ENCODE data around the gene TRERF1.

Gene TRERF1

DNA sequence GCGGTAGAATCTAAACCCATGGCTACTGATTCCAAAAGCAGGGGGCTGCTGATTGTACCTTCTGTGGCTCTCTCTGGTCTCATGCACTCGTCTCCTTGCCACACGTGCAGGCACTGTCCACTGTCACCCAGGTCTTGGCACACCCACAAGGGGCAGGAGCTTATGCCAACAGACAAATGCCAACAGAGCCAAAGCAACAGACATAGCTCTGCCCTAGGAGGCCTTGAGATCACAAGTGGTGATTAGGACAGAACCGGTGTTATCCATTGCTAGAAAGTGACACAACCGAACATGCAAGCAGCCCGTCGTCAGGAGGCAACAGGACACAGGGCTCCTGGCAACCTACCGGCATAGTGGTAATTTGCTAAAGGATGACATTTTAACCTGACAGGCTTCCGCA, 197.2 kb downstream of the TRERF1 start:
- DNase-seq (ENCODE audit: low read depth, low spot score) = no peak

DNA sequence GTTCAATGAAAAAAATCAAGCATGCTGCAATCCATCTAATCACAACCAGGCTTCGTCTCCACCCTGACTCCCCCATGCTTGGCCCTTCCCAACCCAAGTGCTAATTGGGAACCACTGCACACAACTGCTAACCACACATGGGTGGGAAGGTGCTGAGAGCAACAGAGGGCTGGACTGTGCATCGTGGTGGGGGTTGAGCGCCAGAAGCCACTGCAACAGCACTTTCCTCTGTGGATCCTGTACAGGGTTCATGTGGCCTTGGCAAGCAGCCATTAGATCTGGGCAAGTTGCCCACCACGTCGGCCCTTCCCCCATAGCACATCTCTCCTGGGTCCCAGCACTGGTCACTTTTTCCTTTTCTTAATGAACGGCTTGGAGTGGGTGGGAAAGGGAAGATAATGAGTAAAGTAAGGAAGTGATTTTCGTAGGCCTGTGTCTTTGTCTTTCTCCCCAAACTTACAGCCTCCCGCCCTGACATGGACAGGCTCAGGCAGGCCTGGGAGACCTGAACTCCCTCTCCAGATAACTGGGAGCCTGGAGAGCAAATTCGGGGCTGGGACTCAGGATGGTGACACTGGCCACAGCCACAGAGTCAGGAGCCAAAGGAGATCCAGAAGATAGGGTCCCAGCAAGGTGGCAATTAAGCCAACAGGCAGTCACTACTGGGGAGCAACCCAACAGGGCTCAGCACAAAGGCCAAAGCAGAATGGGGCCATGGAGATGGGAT, 199.7 kb downstream of the TRERF1 start:
- no peak for DNase-seq (ENCODE audit: low read depth, low spot score)

DNA sequence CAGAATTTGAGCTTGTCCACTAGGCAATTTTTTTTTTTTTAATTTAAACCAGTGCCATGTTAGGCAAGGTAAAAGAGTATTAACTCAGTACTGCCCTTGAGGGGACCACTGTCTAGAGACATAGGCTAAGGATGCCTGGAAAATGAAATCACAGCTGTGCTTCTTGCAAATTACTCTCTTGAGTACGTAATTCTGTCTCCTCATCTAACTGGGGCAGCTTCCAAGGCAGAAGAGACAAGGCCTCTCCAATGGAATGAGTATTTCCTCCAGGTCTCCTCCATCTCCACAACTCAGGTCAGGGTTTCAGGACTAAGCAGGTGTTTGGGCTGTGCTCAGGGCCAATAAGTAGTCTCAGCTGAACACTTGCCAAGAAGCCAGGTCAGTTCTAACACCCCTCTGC, 200.2 kb downstream of the TRERF1 start:
- no peak for DNase-seq (ENCODE audit: low read depth, low spot score)

DNA sequence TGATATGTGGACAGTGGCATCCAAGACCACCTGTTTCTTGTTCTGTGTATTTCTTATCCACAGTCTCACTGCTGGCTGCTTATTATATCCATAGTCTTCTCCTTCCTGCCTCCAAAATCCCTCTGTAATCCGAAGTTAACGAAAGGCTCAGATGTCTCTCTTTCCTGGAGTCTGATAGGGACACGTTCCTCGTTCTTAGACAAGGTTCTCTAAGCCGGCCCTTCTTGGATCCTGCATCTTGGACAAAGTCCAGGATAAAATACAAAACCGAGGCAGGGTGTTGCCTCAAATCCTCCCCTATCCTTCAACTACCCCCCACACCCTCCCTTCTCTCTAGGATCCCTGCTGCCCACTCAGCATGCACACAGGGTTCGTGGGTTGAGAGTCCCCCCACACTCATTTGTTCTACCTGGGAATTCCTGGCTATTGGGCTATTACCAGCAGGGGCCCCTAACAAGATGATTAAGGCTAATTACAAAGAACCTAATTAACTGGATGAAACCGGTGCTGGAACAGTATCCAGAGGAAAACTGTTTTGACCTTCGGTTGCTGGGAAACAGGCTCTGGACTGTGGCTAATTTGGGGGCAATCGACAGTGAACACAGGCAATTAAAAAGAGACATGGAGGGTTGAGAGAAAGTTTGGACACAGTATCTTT, 201.3 kb downstream of the TRERF1 start:
- DNase-seq (ENCODE audit: low read depth, low spot score) = no peak

DNA sequence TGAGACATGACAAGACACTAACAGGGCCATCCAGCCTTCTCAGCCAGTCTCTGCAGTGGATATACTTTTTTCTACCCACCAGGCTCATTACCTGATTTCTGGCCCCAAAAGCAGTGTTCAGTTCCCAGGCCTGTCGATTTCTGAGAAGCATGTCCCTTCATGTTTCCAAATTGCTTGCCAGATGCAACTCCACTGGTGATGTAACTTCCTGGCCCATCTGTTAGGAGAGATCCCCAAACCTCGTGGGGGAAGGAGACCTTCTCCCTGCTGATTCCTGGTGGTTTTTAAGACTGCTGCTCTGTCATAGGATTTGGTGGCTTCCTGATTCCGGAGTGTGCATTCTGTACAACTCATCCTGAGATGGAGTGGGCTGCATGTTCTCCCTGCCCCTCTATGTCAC, 202.4 kb downstream of the TRERF1 start:
- no peak for DNase-seq (ENCODE audit: low read depth, low spot score)

GRCh38 chr6:42243046-42243445, 208.7 kb downstream of the TRERF1 start:
- DNase-seq (ENCODE audit: low read depth, low spot score) = no peak

DNA sequence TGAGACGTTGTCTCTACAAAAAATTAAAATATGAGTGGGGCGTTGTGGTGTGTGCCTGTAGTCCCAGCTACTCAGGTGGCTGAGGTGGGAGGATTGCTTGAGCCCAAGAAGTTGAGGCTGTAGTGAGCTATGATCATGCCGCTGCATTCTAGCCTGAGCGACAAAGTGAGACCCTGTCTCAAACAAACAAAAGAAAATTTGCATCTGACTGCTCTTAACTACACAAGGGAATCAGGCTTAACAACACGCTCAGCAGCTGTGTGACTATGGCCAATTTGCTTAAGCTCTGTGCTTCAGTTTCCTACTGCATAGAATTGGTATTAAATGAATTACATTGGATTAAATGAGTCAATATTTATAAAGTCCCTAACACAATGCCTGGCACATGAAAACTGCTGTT, 209.8 kb downstream of the TRERF1 start:
- DNase-seq (ENCODE audit: low read depth, low spot score) = no peak

GRCh38 chr6:42239736-42240375, 211.9 kb downstream of the TRERF1 start:
- DNase-seq (ENCODE audit: low read depth, low spot score) = no peak

DNA sequence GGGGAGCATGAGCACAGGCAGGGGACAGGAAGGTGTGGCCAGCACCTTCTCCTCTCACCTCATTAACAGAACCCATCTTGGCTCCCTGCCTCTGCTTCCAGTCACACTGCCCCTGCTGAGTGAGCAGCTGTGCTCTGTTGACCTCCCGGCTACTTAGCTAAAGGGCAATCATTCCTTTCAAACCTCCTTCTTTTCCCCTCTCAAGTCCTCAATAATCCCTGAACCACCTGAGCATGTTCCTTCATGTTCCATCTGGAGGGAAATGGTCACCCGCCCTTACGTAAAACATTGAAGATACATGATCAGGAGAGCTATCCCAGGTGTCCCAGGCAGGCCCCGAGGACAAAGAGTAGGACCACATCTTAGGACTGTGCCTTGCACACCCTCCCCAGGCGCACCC, 212.4 kb downstream of the TRERF1 start:
- DNase-seq (ENCODE audit: low read depth, low spot score) = no peak

DNA sequence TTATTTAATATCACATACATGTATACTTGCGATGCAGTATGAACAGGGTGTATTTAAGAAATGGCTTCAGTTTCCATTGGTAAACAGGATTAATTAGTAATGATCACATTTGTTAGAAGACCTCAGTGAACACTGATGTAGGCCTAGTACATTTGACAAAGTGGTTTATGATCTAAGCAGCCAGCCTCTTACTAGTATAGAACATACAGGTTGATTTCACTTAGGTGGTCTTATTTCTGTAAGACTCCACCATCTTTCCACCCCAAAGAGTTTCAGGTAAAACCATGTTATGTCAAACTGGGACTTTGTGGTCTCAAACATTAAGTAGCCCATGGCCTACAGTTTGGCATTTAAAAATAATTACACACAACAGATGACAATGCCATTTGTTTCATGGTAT, 213.9 kb downstream of the TRERF1 start:
- no peak for DNase-seq (ENCODE audit: low read depth, low spot score)

DNA sequence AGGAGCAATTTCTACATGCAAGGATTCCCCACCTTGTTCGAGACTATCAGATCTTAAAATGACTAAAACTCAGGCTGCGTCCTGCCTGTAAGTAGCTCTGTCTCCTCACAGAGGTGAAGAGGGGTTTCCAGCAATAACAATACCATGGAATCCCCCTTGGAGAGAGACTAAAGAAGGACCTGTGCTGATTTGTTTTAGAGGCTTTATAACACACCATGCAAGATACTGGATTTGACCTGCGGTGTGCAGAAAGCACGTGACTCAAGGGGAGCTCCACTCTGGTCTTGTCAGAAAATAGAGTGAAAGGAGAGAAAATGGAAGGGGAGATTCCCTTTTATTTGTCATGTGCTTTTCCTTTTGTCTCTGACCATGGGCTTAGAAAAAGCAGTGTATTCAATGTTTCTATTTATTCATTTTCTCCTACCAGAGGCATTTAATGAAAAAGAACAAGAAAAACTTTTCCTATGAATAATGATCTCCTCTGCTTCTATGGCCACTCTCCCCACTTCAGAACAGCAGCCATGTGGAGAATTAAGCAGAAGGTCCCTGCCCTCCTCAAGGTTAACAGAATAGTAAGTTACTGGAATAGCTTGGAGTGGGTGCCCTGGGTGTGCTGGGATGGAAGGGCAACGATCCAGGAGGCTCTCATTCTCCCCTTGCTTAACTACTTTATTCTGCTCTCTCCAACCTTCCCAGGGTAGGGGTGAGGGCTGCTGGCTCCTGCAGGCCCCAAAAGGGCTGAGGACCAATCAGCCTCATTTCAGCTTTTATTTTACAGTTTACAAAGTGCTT, 214.8 kb downstream of the TRERF1 start:
- no peak for DNase-seq (ENCODE audit: low read depth, low spot score)

DNA sequence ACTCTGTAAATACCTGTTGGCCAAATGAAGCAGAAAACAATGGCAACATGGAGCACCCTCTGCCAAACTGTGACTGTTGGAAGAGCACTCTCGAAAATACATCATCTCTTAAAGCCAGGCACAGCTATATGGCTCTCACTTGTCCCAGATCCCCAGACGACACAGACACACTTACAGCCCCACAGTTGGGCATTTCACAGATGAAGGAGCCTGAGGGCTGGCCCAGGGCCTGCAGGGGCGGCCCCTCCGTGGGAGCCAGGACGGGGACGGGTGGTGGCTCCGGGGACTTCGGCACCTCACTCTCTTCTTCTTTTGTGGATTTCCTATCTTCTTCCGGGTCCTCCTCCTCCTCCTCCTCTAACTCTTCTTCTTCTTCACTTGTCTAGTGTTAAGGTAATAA, 215.7 kb downstream of the TRERF1 start:
- no peak for DNase-seq (ENCODE audit: low read depth, low spot score)

DNA sequence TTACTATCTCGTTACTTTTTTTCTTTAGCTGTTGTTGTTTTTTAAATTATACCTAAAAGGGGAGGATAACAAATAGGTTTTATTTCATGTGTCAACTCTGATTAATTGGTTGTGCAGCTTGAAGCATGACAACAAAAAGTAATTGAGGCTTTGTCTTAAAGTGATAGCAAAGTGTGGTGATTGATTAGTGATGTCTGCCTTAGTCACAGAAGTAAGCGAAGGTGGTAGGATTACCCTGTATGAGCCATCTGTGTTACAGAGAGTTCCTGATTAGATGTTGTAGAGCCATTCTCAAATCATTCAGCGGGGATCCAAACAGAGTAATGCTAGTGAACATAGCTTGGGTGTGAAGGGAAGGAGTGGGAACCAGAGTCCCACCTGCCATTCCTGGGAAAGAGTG, 219.7 kb downstream of the TRERF1 start:
- DNase-seq (ENCODE audit: low read depth, low spot score) = no peak

- DNase-seq (ENCODE audit: low read depth, low spot score) = no peak
Observed at GRCh38 chr6:42230345-42231321, 221.1 kb downstream of the TRERF1 start.

- no peak for DNase-seq (ENCODE audit: low read depth, low spot score)
Observed at GRCh38 chr6:42229506-42230119, 222.1 kb downstream of the TRERF1 start.

- DNase-seq (ENCODE audit: low read depth, low spot score) = no peak
Observed at GRCh38 chr6:42228305-42228704, 223.4 kb downstream of the TRERF1 start.

DNA sequence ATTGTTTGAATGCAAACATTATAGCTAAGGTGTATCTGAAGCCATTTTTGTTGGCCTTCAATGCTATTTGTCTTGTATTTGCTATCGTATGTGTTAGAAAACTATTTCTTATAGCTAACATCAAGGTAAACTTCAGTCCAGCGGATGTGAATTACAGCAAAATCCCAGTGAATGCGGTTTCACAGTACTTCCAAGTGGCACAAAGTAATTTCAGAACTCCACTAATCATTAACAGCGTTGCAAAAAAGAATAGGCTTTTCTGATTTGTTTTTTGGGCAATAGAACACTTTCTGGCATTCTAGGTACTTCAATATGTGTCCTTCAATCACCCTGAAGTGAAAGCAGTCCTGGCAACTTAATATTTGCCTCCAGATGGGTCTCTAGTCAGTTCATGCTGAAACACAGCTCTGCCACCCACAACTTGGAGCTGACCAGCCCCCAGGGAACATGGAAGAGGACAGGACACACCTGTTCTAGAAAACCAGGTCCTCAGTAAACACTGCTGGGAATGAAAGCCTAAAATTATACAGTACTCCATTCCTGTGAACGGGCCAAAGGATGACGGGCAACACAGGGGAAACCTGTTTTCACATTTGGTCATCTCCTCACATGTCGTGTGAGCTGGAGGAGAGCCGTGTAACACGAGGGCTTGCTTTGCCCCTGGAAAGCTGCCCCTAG, 224.4 kb downstream of the TRERF1 start:
- no peak for DNase-seq (ENCODE audit: low read depth, low spot score)

GRCh38 chr6:42226645-42227143, 225.0 kb downstream of the TRERF1 start:
- DNase-seq (ENCODE audit: low read depth, low spot score) = no peak

GRCh38 chr6:42226161-42226611, 225.5 kb downstream of the TRERF1 start:
- DNase-seq (ENCODE audit: low read depth, low spot score) = no peak

DNA sequence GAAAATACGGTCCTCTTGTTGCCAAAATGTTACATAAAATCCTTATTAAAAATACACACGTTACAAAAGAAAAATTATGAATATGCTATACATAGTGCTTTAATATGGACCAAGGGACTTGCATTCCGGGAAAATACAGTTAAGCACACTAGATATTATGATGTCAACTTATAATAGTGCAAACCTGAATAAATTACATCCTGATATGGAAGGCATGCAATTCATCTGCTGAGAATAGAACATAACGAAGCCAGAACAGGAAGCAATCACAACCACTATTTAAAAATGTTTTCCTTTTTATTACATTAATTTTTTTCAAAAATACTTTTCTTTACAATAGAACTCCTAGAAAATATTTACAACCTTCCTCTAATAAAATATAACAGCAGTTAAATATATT, 226.3 kb downstream of the TRERF1 start:
- no peak for DNase-seq (ENCODE audit: low read depth, low spot score)

All from activated naive CD8-positive, alpha-beta T cell treated with anti-CD3 and anti-CD28 coated beads, Interleukin-2, amount 50 U/mL, for 16 hours (primary cell).